T1000 (cell line): ENCODE results near the gene C17orf107.
"Not testable (repeated sequence)": the region's sequence is repeated elsewhere in the genome, so short reads cannot be mapped to it uniquely, and the experiment has no call there.

Source experiments
- DNase-seq: peaks from one replicate; lab custom pipeline; 2025; ENCODE audit warnings: mixed read lengths; lab: John Stamatoyannopoulos, UW

Gene C17orf107

DNA sequence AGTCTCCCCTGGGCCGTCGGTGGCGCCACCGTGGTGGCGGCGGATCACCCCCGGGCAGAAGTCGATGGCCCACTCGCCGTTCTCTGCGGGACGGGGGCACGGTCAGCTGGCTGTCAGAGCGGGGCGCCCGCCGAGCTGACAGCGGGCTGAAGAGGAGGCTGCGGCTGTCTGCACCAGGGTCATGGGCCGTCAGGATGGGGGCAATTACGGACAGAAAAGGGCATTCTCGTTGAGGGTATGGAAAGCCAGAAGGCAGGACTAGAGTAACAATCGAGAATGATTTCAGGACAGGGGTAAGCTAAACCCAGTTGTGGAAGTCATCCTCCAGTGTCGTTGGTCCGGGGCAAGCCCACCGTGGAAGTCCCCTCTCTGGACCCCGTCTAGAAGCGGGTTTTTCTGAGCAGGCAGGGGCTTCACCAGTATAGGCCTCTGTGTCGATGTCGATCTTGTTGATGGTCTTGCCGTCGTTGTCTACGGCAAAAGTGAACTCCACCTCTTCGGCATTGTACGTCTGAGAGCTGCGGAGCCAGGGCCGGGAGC lies 1.8 kb downstream of the C17orf107 start:
- no peak for DNase-seq

DNA sequence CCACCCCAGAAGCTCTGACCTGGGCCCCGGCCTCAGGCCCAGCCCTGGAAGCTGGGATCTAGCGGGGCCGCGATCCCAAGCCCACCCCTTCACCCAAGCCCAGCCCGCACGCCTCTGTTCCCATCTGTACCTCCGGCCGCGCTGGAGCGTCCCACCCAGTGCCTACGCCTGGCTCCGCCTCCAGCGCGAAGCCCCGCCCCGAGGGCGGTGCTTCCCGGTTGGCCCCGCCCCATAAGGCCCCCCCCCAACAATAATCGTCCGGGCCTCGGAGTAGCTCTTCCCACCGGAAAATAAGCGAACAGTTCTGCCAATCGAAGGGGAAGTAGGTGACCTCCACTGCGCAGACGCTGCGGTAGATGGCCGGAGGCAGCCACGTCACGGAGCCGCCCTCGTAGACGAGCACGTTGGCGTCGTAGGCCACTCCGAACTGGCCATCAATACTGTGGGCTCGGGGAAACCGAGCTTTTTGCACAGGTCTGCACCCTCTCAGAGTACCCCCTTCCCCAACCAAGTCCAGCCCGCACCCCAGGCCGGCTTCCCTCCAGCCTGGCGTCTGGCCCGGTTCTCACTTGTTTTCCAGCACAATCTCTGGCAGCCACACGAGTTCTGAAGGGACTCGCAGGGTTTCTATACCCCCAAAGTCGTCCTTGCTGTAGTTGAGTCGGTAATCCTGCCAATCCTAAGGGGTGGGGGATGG lies 2.5 kb downstream of the C17orf107 start:
- DNase-seq: no peak

DNA sequence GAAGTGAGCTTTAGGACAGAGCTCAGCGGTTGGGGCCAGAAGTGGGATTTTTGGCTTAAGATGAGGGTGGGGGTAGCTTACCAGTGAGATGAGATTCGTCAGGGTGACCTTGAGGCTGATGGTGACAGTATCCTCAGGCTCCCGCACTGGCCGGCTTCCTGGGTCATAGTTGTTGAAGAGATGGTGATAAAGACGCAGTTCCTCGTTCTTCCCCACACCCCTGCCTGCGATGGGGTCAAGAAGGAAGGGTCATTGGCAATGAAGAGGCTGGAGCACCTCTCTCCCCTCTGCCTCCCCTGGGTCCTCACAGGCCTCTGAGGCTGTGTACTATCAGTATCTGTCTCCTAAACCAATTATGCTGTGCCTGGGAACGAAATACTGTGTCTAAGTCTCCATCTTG lies 3.2 kb downstream of the C17orf107 start:
- DNase-seq: no peak

DNA sequence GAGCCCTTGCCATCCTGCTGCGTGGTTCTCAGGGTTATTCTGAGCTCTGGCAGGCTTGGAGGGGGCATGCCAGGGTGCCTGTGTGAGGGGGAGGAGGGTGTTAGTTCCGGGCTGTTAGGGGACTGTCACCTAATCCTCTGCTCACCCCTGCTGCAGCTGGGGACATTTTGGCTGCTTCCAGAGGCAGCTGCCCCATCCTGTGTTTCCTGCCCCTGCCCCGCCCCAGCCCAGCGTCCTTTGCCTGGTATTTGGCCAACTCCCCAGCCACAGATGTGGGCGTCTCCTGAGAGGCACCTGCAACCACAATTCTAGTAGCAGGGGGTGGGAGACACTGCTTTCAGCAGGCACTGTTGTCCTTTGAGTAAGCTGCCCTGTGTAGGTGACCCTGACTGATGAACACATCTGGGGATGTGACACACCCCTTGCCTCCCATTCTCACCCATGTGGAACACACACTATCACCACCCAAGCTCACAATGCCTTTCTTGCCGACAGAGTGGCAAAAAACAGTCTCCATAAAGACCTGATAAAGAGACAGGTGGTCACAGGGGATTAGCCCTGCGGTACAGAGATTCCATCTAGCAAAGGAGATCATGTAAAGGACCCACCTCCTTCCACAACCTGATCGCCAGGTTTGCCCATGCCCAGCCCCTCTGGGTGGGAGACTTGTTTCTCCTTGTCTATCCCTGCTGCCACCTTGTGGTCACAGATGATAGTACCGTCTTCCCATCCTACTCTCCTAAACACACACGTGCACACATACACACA lies 3.9 kb downstream of the C17orf107 start, which contains the start of gene CHRNE:
CHRNE (minus strand) TSS at position 48 of the 768 bp plus-strand sequence; CDS start at position 13, 35 bp downstream.
- peak; percentile 54 for DNase-seq

DNA sequence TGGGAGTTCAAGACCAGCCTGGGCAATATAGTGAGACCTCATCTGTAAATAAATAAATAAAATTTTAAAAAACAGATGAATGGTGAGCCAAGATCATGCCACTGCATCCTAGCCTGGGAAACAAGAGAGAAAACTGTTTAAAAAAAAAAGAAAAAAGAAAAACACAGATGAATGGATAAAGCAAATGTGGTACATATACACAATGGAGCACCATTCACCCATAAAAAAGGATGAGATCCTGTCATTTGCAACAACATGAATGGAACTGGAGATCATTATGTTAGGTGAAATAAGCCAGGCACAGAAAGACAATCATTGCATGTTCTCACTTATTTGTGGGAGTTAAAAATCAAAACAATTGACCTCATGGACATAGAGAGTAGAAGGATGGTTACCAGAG lies 7.3 kb downstream of the C17orf107 start:
- DNase-seq: not testable (repeated sequence)

DNA sequence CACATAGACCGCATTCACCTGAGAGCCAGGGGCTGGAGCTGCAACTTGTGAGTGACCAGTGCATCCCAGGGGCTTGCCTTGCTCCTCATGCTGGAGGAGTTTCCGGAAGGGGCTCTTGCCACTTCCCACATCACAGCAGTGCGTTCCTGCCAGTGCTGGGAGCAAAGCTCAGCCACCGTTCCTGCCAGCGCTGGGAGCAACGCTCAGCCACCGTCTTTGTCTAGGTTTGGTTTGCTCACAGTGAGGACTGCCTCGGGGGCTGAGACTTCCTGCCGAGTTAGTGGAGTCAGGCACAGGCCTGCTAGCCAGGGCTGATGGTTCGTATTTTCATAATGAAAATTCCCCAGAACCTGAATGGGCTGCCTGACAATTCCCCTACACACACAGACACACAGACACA lies 9.0 kb downstream of the C17orf107 start:
- no peak for DNase-seq

DNA sequence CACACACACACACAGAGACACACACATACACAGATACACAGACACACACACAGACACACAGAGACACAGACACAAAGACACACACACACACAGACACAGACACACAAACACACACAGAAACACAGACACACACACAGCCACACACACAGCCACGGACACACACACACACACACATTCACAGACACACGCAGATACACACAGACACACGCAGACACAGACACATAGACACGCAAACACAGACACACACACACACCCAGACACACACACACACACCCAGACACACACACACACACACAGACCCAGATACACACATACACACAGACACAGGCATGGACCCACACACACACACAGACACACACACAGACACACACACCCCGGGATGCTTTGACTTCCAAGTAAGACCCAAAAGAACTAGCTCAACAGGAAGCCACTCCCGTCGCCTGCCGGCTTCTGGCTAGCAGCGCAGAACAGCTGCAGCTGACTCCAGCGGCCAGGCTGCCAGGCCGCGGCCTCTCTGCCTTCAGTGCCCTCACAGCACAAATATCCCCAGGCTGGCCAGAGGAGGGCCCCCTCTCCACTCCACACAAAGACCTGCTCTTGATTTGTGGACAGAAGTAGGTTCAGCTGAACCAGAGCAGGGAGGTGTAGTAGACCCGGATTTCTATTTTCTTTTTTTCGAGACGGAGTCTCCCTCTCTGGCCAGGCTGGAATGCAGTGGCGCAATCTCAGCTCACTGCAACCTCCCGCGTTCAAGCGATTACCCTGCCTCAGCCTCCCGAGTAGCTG lies 9.6 kb downstream of the C17orf107 start:
- peak; percentile 47 for DNase-seq

DNA sequence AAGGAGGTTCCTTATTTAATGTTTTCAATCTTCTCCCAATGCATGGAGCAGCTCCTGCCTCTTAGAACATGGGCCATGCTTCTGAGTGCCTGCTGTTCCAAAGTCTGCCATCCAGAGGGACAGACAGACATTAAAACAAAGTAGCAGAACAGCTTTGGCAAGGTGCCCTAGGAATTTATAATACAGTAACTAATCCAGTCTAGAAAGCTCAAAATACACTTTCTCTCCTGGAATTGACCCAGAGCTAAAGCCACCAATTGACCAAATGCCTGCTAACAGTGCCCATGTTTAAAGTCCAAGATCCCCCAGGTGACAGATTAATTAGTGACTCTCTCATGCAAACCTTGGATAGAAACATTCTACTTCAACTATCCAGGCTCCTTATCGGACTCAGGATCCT lies 14.7 kb downstream of the C17orf107 start:
- no peak for DNase-seq

DNA sequence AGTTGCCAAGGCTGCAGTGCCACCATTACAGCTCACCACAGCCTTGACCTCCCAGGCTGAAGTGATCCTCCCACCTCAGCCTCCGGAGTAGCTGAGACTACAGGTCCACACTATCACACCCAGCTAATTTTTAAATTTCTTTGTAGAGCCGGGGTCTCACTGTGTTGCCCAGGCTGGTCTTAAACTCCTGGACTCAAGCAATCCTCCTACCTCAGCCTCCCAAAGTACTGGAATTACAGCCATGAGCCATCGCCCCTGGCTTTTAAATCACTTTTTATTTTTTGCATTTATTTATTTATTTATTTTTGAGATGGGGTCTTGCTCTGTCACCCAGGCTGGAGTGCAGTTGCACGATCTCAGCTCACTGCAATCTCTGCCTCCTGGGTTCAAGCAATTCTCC lies 15.2 kb downstream of the C17orf107 start:
- DNase-seq: not testable (repeated sequence)

DNA sequence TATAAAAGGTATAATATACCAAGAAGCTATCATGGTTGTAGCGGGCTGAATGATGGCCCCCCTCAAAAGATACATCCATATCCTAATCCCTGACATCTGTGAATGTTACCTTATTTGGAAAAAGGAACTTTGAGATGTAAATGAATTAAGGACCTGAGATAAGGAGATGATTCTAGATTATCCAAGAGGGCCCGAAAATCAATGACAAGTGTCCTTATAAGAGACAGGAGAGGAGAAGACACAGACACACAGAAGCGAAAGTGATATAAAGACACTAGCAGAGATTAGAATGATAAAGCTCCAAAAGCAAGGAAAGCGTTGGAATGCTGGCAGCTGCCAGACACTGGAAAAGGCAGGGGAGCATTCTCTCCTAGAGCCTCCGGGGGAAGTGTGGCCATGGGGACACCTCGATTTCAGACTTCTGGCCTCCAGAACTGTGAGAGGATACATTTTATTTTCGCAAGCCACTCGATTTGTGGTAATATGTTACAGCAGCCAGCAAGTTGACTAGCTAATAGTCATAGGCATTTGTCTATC lies 20.2 kb downstream of the C17orf107 start:
- no peak for DNase-seq

DNA sequence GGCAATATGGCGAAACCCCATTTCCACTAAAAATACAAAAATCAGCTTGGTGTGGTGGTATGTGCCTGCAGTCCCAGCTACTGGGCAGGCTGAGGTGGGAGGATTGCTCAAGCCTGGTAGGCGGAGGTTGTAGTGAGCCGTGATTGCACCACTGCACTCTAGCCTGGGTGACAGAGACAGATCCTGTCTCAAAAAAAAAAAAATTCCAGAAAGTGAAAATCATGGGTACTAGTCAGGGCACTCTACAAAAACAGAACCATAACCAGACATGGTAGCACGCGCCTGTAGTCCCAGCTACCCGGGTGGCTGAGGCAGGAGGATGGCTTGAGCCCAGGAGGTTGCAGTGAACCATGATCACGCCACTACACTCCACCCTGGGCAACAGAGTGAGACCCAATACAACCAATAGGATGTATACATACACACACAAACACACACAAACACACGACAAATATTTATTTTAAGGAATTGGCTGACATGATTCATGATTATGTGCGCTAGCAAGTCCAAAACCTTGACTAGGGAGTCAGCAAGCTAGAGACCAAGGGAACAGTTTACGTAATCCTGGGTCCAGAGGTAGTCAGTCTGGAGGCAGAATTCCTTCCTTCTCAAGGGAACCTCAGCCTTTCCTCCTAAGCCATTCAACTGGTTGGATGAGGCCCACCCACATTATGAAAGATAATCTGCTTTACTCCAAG lies 21.2 kb downstream of the C17orf107 start:
- no peak for DNase-seq

DNA sequence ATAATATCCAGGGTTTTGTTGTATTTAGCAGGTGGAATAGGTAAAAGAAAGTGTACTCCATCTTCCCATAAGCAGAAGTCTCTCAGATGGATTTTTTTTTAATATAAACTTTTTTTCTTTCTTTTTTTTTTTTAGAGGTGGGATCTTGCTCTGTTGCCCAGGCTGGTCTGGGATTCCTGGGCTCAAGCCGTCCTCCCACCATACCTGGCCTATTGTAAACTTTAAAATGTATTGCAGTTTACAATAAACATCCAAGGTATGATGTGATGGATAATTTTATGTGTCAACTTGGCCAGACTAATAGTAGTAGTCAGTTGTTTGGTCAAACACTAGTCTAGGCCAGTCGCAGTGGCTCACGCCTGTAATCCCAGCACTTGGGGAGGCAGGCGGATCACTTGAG lies 22.0 kb downstream of the C17orf107 start:
- no peak for DNase-seq

DNA sequence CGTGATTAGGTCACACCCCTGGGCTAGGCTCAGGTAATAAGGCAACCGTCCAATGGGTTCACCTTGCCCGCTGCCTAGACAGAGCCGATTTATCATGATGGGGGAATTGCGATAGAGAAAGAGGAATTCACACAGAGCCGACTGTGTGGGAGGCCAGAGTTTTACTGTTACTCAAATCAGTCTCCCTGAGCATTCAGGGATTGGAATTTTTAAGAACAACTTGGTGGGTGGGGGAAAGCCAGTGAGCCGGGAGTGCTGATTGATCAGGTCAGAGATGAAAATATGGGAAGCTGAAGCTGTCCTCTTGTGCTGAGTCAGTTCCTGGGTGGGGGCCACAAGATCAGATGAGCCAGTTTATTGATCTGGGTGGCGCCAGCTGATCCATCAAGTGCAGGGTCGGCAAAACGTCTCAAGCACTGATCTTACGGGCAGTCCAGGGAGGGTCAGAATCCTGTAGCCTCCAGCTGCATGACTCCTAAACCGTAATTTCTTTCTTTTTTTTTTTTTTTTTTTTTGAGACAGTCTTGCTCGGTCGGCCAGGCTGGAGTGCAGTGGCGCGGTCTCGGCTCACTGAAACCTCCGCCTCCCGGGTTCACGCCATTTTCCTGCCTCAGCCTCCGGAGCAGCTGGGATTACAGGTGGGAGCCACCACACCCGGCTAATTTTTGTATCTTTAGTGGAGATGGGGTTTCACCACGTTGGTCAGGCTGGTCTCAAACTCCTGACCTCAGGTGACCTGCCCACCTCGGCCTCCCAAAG lies 27.4 kb downstream of the C17orf107 start:
- DNase-seq: not testable (repeated sequence)

DNA sequence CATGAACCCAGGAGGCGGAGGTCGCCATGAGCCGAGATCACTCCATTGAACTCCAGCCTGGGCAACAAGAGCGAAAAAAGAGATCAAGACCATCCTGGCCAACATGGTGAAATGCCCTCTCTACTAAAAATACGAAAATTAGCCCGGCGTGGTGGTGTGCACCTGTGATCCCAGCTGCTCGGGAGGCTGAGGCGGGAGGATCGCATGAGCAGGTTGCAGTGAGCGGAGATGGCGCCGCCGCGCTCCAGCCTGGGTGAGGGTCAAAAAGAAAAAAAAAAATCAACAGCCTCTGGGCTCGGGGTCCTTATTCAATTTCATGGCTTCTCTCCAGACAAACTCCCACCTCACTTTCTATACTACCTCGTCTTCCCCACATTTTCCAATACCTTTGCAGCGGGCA lies 29.5 kb downstream of the C17orf107 start:
- no peak for DNase-seq

DNA sequence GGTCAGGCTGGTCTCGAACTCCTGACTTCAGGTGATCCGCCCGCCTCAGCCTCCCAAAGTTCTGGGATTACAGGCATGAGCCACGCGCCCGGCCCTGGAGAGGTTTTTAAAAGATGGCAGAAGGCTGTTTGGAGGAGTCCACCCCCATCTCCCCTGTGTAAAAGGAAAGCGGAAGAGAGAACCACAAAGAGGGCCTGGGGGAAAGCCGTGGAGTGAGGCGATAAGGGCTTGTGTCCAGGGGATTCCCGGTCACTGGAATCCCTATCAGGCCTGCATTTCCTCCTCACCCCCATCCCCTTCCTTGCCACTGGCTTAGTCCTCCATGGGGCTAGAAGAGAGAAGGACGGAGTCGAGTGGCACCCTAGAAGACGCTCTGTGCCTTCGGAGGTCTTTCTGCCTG lies 32.6 kb downstream of the C17orf107 start, which contains the start of gene GP1BA:
GP1BA (plus strand) TSS at position 315 of the 400 bp plus-strand sequence. CDS start 328 bp downstream, outside the sequence.
- DNase-seq: no peak

DNA sequence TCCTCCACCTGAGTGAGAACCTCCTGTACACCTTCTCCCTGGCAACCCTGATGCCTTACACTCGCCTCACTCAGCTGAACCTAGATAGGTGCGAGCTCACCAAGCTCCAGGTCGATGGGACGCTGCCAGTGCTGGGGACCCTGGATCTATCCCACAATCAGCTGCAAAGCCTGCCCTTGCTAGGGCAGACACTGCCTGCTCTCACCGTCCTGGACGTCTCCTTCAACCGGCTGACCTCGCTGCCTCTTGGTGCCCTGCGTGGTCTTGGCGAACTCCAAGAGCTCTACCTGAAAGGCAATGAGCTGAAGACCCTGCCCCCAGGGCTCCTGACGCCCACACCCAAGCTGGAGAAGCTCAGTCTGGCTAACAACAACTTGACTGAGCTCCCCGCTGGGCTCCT lies 33.4 kb downstream of the C17orf107 start:
- DNase-seq: no peak

DNA sequence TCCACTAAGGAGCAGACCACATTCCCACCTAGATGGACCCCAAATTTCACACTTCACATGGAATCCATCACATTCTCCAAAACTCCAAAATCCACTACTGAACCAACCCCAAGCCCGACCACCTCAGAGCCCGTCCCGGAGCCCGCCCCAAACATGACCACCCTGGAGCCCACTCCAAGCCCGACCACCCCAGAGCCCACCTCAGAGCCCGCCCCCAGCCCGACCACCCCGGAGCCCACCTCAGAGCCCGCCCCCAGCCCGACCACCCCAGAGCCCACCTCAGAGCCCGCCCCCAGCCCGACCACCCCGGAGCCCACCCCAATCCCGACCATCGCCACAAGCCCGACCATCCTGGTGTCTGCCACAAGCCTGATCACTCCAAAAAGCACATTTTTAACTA lies 34.3 kb downstream of the C17orf107 start:
- no peak for DNase-seq

DNA sequence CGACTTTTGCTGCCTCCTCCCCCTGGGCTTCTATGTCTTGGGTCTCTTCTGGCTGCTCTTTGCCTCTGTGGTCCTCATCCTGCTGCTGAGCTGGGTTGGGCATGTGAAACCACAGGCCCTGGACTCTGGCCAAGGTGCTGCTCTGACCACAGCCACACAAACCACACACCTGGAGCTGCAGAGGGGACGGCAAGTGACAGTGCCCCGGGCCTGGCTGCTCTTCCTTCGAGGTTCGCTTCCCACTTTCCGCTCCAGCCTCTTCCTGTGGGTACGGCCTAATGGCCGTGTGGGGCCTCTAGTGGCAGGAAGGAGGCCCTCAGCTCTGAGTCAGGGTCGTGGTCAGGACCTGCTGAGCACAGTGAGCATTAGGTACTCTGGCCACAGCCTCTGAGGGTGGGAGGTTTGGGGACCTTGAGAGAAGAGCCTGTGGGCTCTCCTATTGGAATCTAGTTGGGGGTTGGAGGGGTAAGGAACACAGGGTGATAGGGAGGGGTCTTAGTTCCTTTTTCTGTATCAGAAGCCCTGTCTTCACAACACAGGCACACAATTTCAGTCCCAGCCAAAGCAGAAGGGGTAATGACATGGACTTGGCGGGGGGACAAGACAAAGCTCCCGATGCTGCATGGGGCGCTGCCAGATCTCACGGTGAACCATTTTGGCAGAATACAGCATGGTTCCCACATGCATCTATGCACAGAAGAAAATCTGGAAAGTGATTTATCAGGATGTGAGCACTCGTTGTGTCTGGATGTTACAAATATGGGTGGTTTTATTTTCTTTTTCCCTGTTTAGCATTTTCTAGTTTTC lies 35.0 kb downstream of the C17orf107 start:
- no peak for DNase-seq

DNA sequence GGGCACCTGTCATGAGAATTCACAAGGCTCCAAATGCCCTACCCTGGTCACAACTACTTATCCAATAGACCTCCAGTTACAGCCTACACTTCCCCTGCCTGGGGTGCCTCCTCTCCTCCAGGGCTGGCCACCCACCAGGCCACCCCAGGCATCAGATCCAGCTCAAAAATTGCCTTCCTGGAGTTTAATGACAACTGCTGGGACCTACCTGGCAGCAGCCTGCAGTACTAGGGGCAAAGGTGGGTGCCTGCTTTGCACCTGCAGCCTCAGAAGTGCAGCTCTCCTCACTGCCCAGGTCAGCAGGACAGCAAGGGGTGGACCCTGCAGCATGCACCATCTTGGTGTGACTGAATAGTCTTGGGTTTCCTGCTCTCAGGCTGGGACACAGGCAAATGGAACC lies 36.3 kb downstream of the C17orf107 start:
- no peak for DNase-seq

DNA sequence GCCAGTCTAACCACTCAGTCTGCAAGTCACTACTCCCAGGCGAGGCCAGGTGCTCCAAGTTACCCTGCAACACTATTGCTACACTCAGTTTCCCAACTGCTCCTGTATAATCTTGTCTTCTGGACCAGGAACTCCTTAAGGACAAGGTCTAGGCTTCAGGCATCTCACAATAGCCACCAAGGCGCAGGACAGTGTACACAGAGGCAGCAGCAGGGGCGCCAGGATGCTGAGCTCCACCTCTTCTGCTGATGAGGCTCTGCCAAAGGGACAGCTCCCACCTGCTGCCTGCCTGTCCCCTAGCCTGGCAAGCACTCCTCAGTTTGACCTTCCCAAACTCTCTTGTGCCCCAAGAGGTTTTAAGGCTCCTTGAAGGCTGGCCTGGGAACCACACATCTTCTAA lies 37.1 kb downstream of the C17orf107 start:
- DNase-seq: no peak
